ENCODE measurements around the gene DISC1.

Gene DISC1

GRCh38 chr1:231803353-231803752, 176.8 kb downstream of the DISC1 start:
- in situ Hi-C loops (cut with MboI; ENCODE audit: low sequenced_read_pairs), result no loop called here

DNA sequence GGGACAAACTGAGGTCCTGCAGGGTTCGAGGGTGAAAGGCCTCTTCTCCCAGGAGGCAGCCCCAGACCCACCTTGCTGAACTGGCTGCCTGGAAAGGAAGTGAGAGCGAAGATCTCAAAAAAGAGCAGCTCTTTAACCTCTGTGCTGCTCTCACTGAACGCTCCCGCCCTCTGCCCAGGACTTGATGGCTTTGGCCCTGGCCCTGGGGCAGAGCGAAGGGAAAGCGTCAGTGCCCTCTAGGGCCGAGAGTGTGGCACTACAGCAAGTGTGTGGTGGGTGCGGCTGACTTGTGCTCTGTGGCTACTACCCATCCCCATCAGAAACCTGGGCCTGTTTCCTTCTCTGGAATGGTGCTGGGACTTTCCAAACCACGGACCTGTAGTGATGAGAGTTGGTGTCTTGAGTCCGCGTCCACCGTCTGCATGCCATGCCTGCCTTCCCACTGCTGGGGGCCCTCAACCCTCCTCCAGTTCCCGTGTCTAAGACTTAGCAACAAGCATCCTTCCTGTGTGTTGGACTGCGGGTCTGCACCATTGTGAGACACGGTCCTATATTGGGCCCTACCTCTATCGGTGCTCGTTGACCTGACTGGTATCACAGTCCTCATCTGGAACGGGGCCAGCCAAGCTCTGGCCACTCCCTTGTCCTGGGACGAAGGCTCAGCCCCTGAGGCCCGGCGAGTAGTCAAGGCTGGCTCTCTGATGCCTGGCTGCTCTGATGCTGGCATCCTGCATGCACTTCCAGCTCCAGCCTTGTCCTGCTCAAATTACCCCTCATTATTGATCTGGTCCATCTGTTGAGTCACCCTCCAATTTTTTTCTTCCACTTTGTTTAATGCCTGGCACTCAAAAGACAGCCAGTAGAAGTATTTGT, 180.3 kb downstream of the DISC1 start:
- in situ Hi-C loops (cut with MboI; ENCODE audit: low sequenced_read_pairs), result no loop called here

DNA sequence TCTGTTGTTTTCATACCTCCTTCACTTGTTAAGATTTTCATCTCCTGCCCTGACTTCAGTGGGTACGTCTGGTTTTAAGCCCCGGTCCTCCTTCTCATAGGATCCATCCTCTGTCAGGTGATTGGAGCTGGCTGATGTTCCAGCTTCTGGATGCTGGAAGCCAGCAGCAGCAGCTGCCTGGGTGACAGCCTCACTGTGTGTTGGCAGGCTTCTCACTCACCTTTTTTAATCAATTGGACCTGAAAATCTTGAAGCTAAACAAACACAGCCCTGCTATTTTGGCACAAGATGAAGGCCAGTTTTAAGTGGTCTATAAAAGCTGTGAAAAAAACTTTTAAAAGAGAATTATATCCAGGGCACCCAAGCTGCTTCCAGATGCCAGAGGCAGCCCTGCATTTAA, 181.0 kb downstream of the DISC1 start:
- in situ Hi-C loops (cut with MboI; ENCODE audit: low sequenced_read_pairs), result no loop called here

DNA sequence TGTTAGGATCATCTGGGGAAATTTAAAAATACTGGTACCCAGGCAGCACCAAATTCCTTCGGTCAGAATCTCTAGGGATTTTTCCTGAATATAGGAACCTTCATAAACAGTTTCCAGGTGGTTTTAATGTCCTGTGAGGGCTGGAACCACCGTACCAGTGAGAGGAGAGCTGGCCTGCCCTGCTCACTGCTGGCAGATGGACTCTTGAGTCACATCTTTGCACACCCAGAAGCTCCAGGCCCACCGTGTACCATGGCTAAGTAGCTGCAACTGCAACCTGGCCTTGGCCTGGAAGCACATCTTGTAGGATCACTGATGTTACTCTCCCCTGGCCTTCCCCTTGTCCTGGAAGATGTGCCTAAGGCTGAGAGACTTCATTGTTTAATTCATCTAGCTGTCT, 181.5 kb downstream of the DISC1 start:
- in situ Hi-C loops (cut with MboI; ENCODE audit: low sequenced_read_pairs), result no loop called here

DNA sequence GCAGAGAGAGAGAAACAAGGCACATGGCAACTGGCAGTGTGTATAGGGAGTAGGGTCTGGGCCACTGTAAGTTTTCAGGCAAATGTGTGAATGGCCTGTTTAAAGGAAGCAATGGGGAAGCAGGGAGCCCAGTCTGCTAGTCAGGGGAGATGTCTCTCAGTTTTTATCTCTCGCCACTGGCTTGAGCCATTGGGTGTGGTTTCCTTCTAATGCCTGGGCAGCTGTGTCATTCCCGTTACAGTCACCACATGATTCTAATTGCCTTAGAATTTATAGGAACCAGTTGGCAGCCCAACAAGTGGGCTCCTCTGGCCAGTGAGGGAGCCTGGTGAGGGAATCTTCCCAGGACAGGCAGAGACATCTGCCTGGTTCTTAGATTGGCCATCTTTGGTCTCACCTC, 182.4 kb downstream of the DISC1 start:
- in situ Hi-C loops (cut with MboI; ENCODE audit: low sequenced_read_pairs), result no loop called here

DNA sequence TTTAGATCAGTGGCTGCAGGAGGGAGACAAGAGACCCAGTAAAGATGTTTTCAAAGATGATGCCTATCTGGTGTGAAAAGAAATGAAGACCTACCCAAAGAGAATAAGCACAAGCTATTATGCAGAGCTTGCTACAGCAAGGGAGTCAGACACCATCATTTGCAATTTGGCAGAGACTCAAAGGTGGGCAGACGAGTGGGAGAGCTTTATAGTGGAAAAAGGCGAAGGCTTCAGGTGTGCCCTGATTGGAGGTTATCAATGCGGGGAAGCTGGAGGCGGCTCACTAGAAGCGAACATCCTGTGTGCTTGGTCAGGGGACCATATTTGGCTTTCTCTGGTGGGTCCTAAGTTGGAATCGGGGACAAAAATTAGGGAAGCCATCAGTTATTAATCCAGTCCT, 183.8 kb downstream of the DISC1 start:
- in situ Hi-C loops (cut with MboI; ENCODE audit: low sequenced_read_pairs), result no loop called here

DNA sequence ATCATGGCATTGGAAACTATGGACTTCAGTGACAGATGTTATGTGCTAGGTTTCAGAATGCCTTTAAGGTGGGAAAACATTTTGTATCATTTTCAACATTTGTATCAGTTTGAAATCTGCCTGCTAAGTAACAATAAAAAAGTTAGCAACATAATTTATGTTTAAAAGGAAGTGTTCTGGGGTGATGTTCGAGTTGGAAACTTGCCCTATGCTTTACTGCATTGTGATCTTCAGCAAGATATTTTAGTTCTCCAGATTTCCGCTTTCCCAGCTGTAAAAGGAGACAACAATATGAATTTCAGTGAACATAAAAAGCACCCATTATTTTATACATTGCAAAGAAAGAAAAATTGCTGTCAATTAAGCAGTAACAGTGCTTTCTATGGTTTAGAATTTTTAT, 187.4 kb downstream of the DISC1 start:
- in situ Hi-C loops (cut with MboI; ENCODE audit: low sequenced_read_pairs), result no loop called here

DNA sequence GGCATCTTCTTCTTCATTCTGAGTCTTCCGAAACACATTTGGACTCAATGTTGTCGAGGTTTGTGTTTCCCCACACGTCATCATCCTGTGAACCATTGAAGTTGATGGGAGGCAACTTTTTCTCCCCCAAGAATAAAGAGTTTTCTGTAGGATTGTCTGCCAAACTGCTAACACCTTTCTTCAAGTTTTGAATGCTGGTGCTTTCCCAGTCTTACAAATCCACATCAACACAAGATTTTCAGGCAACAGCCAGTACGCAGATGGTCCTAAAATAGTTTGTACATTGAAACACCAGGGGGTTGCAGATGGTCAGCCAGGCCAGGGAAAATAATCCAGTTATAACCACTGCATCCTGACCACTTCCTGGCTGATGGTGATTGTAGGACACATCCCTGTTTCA, 187.9 kb downstream of the DISC1 start:
- in situ Hi-C loops (cut with MboI; ENCODE audit: low sequenced_read_pairs), result no loop called here

GRCh38 chr1:231817801-231818200, 191.2 kb downstream of the DISC1 start:
- in situ Hi-C loops (cut with MboI; ENCODE audit: low sequenced_read_pairs), result no loop called here

- in situ Hi-C loops (cut with MboI; ENCODE audit: low sequenced_read_pairs), result no loop called here
Measured at GRCh38 chr1:231818337-231818736, 191.7 kb downstream of the DISC1 start.

GRCh38 chr1:231821281-231821680, 194.7 kb downstream of the DISC1 start:
- in situ Hi-C loops (cut with MboI; ENCODE audit: low sequenced_read_pairs), result no loop called here

GRCh38 chr1:231822041-231822440, 195.5 kb downstream of the DISC1 start:
- in situ Hi-C loops (cut with MboI; ENCODE audit: low sequenced_read_pairs), result no loop called here

- in situ Hi-C loops (cut with MboI; ENCODE audit: low sequenced_read_pairs), result no loop called here
Measured at GRCh38 chr1:231826566-231826965, 200.0 kb downstream of the DISC1 start.

- in situ Hi-C loops (cut with MboI; ENCODE audit: low sequenced_read_pairs), result no loop called here
Measured at GRCh38 chr1:231827337-231828105, 200.9 kb downstream of the DISC1 start.

- in situ Hi-C loops (cut with MboI; ENCODE audit: low sequenced_read_pairs), result no loop called here
Measured at GRCh38 chr1:231828182-231828920, 201.8 kb downstream of the DISC1 start.

- in situ Hi-C loops (cut with MboI; ENCODE audit: low sequenced_read_pairs), result no loop called here
Measured at GRCh38 chr1:231829332-231829731, 202.7 kb downstream of the DISC1 start.

DNA sequence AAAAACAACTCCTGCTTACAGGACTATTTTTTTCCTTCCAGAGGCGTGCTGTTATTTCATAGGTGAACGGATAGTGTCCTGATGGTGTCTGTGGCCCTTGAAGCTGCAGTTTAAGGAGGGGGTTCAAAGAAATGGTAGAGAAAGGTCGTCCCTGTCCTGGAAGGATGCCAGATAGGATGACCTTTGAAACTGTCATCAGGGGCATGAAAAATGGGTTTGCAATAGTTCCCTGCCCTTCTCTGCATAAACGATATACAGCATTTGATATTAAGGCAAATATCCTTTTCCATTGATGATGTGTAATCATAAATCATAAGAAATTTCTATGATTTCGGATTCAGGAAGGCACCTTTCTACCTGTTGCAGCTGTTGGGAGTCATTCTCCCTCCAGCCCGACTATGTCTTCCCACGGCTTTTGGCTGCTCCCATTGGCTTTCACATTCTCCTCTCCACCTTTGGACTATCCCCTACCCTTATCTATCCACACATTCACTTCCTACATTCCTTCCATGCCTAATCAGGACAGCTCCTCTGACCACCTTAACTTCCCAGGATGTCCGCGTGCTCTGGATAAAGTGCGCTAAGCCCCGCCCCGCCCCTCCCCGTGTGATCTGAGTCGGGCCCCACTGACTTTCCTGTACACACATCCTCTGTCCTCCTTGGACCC, 209.8 kb downstream of the DISC1 start:
- in situ Hi-C loops (cut with MboI; ENCODE audit: low sequenced_read_pairs), result no loop called here

GRCh38 chr1:231838521-231838920, 211.9 kb downstream of the DISC1 start:
- in situ Hi-C loops (cut with MboI; ENCODE audit: low sequenced_read_pairs), result no loop called here

GRCh38 chr1:231839999-231840398, 213.4 kb downstream of the DISC1 start:
- in situ Hi-C loops (cut with MboI; ENCODE audit: low sequenced_read_pairs), result no loop called here

GRCh38 chr1:231841616-231842344, 215.2 kb downstream of the DISC1 start:
- in situ Hi-C loops (cut with MboI; ENCODE audit: low sequenced_read_pairs), result no loop called here
